ENCODE data around the gene IFRD1.

IFRD1 gene

DNA sequence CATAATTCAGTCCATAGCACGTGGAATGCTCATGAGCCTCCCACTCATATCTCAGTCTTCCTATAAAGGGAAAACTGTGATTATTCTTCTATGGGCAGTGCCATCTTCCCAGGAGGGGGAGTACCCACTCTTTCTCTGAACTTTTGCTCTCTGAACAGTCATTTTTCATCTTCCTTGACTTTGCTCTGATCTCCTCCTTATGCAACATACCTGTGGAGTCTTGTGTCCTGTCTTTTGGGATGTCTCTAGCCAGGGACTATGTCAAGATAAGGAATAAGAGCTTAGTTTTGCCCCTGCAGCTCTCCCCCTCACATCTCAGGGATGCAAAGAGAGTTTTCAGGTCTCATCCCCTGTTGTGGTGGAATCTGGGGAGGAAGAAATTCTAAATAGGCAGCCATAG is 58.1 kb downstream of the IFRD1 start:
- no peak for DNase-seq (ENCODE audit: insufficient read length, low spot score)
- FAIRE-seq, result no peak
- no peak for TF ChIP-seq CTCF (IDR thresholded peaks at IDR 0.05; ENCODE audit: insufficient read depth, missing control alignments)

- TF ChIP-seq CTCF (IDR thresholded peaks at IDR 0.05; ENCODE audit: insufficient read depth, missing control alignments), result no peak
- FAIRE-seq (no peak), DNase-seq (ENCODE audit: insufficient read length, low spot score) (no peak)
Measured at GRCh38 chr7:112509402-112509801, 59.1 kb downstream of the IFRD1 start.

DNA sequence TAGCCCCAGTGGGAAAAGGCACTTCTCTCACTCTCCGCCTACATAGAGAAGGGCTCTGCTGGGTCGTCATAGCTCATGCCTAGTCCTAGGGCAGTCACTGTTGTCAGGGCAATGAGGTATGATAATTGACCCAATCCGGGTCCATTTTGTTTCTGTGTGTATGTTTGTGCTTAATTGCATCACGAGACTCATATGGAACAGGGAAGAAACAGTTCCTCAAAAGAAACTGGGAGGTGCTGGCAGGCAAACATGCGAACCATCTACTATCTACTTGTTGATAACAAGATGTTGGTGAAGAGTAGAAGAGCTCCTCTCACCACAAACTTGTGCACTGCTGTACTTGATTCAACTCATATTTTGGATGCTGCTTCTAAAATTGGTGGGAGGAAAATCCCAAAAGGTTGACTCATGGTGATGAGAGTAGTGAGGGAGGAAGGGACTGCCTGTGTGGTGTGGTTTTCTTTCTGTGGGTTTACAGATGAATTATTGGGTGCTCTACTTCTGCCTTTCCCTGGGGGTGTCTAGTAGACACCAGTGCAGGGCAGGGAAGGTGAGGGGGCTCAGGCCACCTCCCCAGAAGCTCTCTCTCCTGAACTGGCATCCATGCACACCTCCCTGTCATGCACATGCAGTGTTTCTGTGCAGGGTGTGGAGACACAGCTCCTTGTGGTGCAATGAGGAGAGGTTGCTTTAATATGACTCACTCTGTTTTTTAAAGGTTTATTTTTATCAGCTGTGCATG is 59.9 kb downstream of the IFRD1 start:
- no peak for DNase-seq (ENCODE audit: insufficient read length, low spot score)
- TF ChIP-seq CTCF (IDR thresholded peaks at IDR 0.05; ENCODE audit: insufficient read depth, missing control alignments), result no peak
- FAIRE-seq, result no peak

- TF ChIP-seq CTCF (IDR thresholded peaks at IDR 0.05; ENCODE audit: insufficient read depth, missing control alignments), result no peak
Measured at GRCh38 chr7:112510743-112511110, 60.5 kb downstream of the IFRD1 start.

GRCh38 chr7:112511451-112512202 is 61.4 kb downstream of the IFRD1 start:
- DNase-seq (ENCODE audit: insufficient read length, low spot score) (no peak), FAIRE-seq (no peak)
- TF ChIP-seq CTCF (IDR thresholded peaks at IDR 0.05; ENCODE audit: insufficient read depth, missing control alignments), result no peak

More at GRCh38 chr7:112510743-112511110, 60.5 kb downstream of the IFRD1 start:
- no peak for FAIRE-seq
- DNase-seq (ENCODE audit: insufficient read length, low spot score), result no peak

GRCh38 chr7:112512451-112513210 is 62.4 kb downstream of the IFRD1 start:
- DNase-seq (ENCODE audit: insufficient read length, low spot score), result no peak
- TF ChIP-seq CTCF (IDR thresholded peaks at IDR 0.05; ENCODE audit: insufficient read depth, missing control alignments), result no peak
- FAIRE-seq, result no peak
